Testis (tissue), 2 donors: Measurements from ENCODE around the gene XRCC1.

ENCODE experiments used
- POLR2A ChIP-seq: fragments of 450-650 bp; IDR thresholded peaks from one replicate; pipeline ENCODE4 v1.6.1; 2017; ENCODE audit warnings: antibody characterized with exemption, mild to moderate bottlenecking, moderate library complexity
- TF ChIP-seq, protein P1 (sequence below), 3 experiments: fragments of 450-650 bp in 2 of 3; fragments of 200-600 bp in 1 of 3; sonication (generic) in 1 of 3; IDR thresholded peaks; one replicate each; pipeline ENCODE4 v1.5.1; 2016 to 2019; ENCODE audit warnings: antibody characterized with exemption in 3 of 3, mild to moderate bottlenecking in 2 of 3, moderate library complexity in 1 of 3

GRCh38 chr19:43532962-43533545 lies 42.3 kb downstream of the XRCC1 start, which contains the start of gene ZNF575:
- TF ChIP-seq POLR2A, result no peak
- TF ChIP-seq, protein P1, sequence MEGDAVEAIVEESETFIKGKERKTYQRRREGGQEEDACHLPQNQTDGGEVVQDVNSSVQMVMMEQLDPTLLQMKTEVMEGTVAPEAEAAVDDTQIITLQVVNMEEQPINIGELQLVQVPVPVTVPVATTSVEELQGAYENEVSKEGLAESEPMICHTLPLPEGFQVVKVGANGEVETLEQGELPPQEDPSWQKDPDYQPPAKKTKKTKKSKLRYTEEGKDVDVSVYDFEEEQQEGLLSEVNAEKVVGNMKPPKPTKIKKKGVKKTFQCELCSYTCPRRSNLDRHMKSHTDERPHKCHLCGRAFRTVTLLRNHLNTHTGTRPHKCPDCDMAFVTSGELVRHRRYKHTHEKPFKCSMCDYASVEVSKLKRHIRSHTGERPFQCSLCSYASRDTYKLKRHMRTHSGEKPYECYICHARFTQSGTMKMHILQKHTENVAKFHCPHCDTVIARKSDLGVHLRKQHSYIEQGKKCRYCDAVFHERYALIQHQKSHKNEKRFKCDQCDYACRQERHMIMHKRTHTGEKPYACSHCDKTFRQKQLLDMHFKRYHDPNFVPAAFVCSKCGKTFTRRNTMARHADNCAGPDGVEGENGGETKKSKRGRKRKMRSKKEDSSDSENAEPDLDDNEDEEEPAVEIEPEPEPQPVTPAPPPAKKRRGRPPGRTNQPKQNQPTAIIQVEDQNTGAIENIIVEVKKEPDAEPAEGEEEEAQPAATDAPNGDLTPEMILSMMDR (IDR thresholded peaks at IDR 0.05), result peak in 1 of 3 experiments; percentile 29
